Stimulated activated CD4-positive, alpha-beta T cell treated with anti-CD3 and anti-CD28 coated beads, Interleukin-12 subunit alpha, Interleukin-12 subunit beta, amount 100 ng/mL, for 4 hours (primary cell): ENCODE data around the gene CCDC74A.
"Not testable (repeated sequence)": the region's sequence is repeated elsewhere in the genome, so short reads cannot be mapped to it uniquely, and the experiment has no call there.

Source experiments
- DNase-seq: peaks from one replicate; pipeline ENCODE4 v3.0.0-alpha.2; 2020

Gene CCDC74A

DNA sequence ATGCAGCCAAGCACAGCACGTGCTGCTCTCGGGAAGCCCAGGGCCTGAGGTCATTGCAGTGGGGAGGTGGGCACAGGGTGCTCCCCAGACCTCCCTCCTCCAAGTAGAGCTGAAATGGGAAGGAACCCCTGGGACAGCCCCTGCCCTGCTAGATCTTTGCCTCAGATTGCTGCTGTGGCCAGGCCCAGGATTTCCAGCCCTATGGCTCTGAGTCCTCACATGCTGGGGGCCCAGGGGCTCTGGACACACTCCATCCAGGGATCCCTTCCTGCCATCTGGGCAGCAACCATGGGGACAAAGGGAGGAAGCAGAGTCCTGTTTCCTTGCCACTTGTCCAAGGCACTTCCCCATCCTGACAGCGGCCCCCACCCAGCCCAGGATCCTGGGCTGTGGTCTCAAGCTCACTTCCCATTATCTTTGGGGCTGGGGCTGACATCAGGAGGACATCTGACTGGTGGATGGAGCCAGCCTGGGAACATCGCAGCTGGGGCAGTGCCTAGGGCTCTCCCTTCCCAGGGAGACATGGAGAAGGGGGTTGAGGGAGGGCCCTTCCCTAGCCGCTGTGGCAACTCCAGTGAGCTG lies 2.3 kb downstream of the CCDC74A start:
- DNase-seq, result not testable (repeated sequence)

DNA sequence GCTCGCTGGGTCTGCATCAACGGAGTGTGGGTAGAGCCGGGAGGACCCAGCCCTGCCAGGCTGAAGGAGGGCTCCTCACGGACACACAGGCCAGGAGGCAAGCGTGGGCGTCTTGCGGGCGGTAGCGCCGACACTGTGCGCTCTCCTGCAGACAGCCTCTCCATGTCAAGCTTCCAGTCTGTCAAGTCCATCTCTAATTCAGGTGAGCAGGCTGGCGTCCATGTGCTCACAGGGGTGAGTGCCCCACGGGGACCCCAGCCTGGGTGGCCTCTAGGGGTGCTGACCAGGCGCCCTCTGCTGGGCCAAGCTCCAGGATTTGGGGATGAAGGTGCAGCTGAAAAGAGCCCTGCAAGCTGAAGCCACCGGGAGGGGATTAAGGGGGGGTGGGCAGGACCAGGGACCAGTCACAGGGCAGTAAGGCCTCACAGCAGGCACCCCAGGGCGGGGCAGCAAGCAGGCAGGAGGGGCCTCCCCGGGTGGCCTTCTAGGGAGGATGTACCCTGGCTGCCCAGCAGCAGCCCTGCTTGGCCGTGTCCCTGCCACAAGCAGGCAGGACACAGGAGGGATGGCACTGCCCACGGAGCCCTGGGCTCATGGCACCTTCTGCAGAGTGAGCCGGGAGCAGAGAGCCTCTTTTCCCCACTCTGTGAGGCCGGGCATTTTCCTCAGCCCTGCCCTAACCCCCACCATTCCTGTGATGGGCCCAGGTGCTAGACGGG lies 3.1 kb downstream of the CCDC74A start:
- not testable (repeated sequence) for DNase-seq

DNA sequence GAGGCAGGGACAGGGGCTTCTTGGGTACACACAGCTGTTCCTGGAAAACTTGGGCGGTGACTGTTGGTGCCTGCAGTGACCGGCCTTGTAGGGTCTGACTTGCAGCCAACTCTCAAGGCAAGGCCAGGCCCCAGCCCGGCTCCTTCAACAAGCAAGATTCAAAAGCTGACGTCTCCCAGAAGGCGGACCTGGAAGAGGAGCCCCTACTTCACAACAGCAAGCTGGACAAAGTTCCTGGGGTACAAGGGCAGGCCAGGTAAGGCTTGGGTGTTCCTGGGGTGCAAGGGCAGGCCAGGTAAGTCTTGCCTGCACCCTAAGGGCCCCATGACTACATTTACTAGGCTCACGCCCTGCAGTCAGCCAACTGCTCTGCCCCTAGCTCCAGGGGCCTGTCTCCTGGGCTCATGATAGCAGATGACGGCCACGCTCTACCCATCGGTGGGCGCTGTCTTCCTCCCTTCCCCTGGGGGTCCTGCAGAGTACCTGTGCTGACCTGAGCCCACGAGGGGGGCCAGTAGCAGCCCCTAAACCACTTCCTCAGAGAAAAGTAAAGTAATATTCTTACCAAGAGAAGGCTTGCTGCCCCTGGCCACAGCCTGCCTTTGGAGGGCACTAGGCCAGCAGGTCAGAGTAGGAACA lies 4.0 kb downstream of the CCDC74A start:
- DNase-seq, result not testable (repeated sequence)

- not testable (repeated sequence) for DNase-seq
Observed at GRCh38 chr2:131532723-131533608, 5.3 kb downstream of the CCDC74A start.

DNA sequence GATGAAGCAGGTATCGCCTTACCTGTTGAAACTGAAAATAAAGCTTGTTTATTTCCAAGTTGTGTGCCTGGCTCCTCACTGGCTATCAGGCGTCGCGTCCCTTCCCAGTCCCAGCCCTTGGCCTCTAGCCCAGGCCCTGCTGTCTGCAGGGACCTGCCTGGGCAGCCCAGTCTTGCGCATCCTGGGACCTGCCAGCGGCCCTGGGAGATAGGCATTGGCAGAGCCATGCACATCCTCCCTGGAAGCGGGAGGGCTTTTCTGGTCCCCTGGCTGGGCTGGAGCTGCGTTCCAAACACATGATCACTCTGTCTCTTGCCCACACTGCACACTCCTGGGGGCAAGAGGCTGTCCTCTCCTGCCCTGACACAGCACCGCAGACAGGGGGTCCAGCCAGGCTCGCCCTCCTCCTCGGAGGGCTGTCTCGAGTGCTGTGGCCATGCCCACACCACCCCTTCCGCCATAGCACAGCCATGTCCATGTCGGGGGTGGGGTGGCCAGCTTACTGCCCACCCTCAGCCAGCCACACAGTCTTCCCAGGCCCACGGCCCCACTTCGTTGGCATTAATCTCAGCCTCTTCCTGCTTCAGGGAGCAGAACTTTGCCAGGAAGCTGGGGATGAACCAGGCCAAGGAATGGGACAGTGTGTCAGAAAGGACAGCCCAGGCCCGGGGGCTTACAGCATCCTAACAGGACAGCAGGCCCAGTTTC lies 6.1 kb downstream of the CCDC74A start:
- DNase-seq, result not testable (repeated sequence)

DNA sequence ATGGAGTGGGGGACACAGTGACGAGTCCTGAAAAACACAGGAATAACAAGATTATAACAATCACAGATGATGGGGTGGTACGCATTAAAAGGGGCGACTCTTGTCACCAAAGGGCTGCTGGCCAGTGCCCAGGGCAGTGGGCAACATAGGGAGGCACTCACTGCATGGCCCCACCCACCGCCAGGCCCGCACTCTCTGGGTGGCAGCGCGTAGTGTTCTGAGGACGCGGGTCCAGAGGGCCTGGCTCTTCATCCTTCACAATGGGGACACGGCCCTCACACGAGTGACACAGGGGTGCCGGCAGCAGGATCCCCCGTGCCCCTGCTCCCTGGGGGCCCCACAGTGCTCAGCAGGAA lies 6.6 kb downstream of the CCDC74A start:
- not testable (repeated sequence) for DNase-seq

DNA sequence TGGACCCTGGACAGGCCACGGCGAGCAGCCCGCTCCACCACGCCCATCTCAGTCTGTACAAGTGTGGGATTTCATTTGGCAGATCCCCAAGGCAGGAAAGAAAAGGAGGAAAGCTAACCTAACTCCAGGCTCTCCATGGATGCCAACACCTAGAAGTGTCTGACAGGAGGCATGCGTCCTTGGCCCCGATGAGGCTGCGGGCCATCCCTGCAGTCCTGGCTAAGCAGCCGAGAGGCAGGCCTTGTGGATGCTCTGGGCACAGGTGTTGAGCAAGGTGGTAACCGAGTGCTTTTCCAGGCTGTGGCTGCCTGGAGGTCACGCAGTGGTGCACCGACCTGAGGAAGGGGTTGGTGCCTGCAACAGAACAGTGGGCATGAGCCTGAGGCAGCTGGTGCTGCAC lies 7.3 kb downstream of the CCDC74A start:
- not testable (repeated sequence) for DNase-seq

GRCh38 chr2:131535526-131535925 lies 7.8 kb downstream of the CCDC74A start:
- DNase-seq, result no peak

GRCh38 chr2:131535951-131536826 lies 8.5 kb downstream of the CCDC74A start:
- DNase-seq, result not testable (repeated sequence)

- DNase-seq, result not testable (repeated sequence)
Observed at GRCh38 chr2:131536841-131537240, 9.2 kb downstream of the CCDC74A start.

GRCh38 chr2:131538856-131539255 lies 11.2 kb downstream of the CCDC74A start:
- not testable (repeated sequence) for DNase-seq

DNA sequence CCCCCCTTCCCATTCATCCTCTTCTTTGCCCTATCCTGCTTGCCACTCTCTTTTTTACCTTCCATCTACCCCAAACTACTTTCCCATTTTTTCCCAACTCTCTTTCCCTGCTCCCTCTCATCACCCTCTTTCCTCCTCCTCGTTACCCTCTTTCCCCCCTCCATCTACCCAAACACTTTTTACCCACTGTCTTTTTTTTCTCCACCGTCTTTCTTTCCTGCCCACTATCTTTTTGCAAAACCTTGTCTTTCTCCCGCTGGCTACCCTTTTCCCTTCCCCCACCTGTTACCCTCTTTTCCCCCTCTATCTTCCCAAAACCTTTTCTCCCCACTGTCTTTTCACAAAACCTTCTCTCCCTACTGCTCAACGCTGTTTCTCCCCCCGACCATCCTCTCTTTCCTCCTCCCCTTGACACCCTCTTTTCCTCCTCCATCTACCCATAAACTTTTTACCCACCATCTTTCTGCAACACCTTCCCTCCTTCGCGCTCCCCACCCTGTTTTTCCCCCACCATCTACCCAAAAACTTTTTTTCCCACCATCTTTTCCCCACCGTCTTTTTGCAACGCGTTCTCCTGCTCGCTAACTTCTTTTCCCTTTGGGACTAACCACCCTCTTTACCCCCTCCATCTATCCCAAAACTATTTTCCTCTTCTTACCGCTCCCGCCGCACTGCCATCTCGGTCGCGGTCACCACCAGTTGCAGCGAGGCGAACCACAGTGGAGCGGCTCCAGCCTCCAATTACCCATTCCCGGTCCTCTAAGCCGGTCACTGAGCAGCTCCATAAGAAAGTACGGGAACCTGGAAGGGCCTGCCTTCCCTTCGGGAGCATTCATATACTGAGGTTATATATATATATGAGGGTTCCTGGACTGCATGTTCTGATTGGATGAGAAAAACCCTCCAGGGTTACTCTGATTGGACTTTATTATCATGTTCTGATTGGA lies 15.0 kb downstream of the CCDC74A start:
- no peak for DNase-seq

GRCh38 chr2:131543385-131543891 lies 15.8 kb downstream of the CCDC74A start:
- DNase-seq, result no peak

- not testable (repeated sequence) for DNase-seq
Observed at GRCh38 chr2:131544006-131544812, 16.5 kb downstream of the CCDC74A start.

DNA sequence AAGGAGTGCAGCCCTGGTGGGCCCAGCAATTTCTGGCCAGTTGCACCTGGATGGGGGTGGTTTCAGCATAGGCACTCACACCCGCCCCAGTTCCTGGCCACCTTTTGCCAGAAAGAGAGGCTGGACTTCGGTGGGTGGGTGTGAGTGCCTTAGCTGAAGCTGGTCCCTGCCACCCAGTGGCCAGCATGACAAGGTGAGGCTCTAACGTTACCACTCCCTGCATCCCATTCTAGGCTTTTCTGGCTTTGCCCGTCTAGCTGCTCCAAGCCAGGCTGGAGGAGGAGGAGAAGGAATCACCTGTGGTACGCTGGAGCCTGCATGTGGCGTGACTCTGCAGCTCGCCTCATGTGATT lies 17.1 kb downstream of the CCDC74A start:
- DNase-seq, result not testable (repeated sequence)

- no peak for DNase-seq
Observed at GRCh38 chr2:131552871-131553270, 25.2 kb downstream of the CCDC74A start.

DNA sequence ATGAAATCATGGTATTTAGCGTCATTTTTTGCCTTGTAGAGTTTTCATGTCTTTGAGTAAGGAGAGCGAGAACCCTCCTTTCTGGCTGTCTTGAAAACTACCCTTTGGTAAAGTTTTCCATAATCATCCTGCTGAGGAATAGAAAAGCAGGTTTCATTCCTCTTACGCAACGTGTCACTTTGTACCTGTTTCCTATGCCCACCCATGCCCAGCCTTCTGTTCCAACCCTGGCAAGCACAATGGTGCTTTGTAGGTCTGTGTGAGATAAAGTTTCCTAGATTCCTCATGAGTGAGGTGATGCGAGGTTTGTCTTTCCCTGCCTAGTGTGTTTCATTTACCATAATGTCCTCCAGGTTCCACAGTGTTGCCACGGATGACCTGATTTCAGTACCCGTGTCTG lies 29.3 kb downstream of the CCDC74A start:
- no peak for DNase-seq

DNA sequence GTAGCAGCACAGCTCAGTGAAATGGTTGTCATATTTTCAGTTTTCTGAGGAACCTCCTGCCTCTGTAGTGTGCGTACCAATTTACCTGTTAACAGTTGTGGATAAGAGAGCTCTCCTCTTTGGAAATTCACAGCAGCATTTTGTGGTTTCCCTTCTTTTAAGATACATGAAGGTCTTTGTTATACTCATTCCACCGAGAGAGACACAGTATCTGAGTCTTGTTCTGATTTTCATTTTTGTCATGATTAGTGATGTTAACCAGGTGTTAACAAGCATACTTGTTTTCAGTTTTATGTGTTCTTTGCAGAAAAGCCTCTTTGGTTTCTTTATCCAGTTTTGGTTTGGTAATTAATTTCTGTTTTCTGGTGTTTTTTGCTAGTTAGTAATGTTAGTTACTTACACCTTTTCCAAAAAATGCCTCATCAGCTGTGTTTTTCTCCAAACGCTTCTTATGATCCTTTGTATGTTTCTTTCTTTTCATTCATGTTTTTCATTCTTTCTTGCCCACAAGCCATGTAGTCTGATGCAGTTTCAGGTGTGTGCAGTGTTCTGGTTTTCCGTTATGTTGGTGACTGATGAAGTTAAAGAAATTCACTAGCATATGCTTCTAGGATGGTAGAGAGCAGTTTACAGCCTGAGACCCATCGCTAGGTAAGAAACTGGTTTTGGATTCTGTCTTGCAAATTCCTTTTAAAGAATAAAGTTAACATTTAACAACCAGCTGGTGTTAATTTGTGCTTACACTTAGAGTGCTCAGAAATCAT lies 30.1 kb downstream of the CCDC74A start:
- DNase-seq, result no peak
